Left ventricle myocardium inferior (tissue), 1 donor: ENCODE measurements around the gene NDE1. TPM values are rescaled to one million over a fixed set of nuclear protein-coding genes. Genes with fewer than 3 reads are reported as not detected.
A peak's percentile ranks its signal among the peaks of the same experiment; 100 is the strongest.

ENCODE experiments used
- DNase-seq: peaks from one replicate; pipeline ENCODE4 v3.0.0-alpha.2; 2020
- H3K27ac ChIP-seq: fragments of 200-600 bp; replicated peaks from 2 replicates; pipeline ENCODE4 v1.8.0; 2021
- H3K27me3 ChIP-seq: fragments of 200-600 bp; 2 replicates; pipeline ENCODE4 v1.8.0; 2021; ENCODE audit warnings: low read depth
- H3K36me3 ChIP-seq: fragments of 200-600 bp; 2 replicates; pipeline ENCODE4 v1.8.0; 2021
- H3K4me1 ChIP-seq: fragments of 200-600 bp; 2 replicates; pipeline ENCODE4 v1.8.0; 2021
- H3K4me3 ChIP-seq: fragments of 200-600 bp; 2 replicates; pipeline ENCODE4 v1.8.0; 2021; ENCODE audit warnings: mild to moderate bottlenecking, moderate library complexity
- H3K9me3 ChIP-seq: fragments of 200-600 bp; replicated peaks from 2 replicates; pipeline ENCODE4 v1.8.0; 2021
- CTCF ChIP-seq: fragments of 200-600 bp; IDR thresholded peaks from 2 replicates; pipeline ENCODE4 v1.8.0; 2021; ENCODE audit warnings: antibody characterized with exemption, mild to moderate bottlenecking, borderline replicate concordance
- intact Hi-C: fragments of 100-400 bp; cut with micrococcal nuclease; formaldehyde crosslinking; loops from one replicate; pipeline ENCODE4 v1.11.0; 2022
- total RNA-seq: library from RNA; stranded (reverse); fragmentation: NEBNext Ultra II Directional; extraction: Animal tissue kit (Norgen Biotek cat#: 25700); gene quantifications from one replicate; pipeline ENCODE4 v1.2.1, GENCODE V29; 2021
- donor health status: DM: no; HTN: yes; CAD: no; lungs with severe emphysema.

NDE1 gene
- total RNA-seq, 1 donor from 2014 or later: 16.3 TPM

- intact Hi-C loops: no loop called here
- no peaks in the 10 kb centered on the region for H3K27me3 ChIP-seq
- no peaks in the 10 kb centered on the region for H3K9me3 ChIP-seq
- H3K4me1 ChIP-seq: peaks cover 37% of the 10 kb centered on the region
- H3K4me3 ChIP-seq: peak overlapping the region; percentile 9
- peak overlapping the region; percentile 65 for H3K27ac ChIP-seq
- no peak for DNase-seq
- TF ChIP-seq CTCF: no peak
- peaks cover 85% of the 10 kb centered on the region for H3K36me3 ChIP-seq
Observed at GRCh38 chr16:15621889-15622288, 28.2 kb upstream of the NDE1 start.

- H3K4me1 ChIP-seq: peaks cover 7% of the 10 kb centered on the region
- no peaks in the 10 kb centered on the region for H3K9me3 ChIP-seq
- no peak overlapping the region for H3K4me3 ChIP-seq
- no peaks in the 10 kb centered on the region for H3K27me3 ChIP-seq
- intact Hi-C loops: no loop called here
- H3K36me3 ChIP-seq: peaks cover 85% of the 10 kb centered on the region
- no peak for DNase-seq
- H3K27ac ChIP-seq: no peak overlapping the region
- TF ChIP-seq CTCF: no peak
Observed at GRCh38 chr16:15631730-15632409, 18.2 kb upstream of the NDE1 start.

DNA sequence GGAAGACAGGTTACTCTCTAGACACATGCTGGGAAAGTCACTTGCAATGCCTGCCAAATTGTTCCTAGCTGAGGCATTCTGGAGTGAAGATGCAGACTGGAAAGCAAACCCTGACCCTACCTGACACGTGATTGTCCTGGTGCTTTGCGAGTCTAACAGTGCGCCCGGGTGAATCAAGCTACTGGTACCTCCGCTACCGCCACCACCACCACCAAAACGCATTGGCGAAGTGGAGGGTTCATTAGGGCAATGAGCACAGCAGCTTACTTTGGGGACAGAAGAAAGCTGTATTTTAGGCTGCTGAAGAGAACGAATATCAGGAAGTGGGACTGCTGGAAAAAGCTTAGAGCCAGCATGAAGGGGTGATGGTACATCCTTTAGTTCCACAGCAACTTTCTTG is 14.1 kb upstream of the NDE1 start:
- TF ChIP-seq CTCF: no peak
- H3K27me3 ChIP-seq: no peaks in the 10 kb centered on the region
- no peaks in the 10 kb centered on the region for H3K9me3 ChIP-seq
- peaks cover 83% of the 10 kb centered on the region for H3K36me3 ChIP-seq
- H3K4me3 ChIP-seq: no peak overlapping the region
- DNase-seq: no peak
- H3K27ac ChIP-seq: no peak overlapping the region
- H3K4me1 ChIP-seq: peaks cover 20% of the 10 kb centered on the region
- intact Hi-C loops: no loop called here

DNA sequence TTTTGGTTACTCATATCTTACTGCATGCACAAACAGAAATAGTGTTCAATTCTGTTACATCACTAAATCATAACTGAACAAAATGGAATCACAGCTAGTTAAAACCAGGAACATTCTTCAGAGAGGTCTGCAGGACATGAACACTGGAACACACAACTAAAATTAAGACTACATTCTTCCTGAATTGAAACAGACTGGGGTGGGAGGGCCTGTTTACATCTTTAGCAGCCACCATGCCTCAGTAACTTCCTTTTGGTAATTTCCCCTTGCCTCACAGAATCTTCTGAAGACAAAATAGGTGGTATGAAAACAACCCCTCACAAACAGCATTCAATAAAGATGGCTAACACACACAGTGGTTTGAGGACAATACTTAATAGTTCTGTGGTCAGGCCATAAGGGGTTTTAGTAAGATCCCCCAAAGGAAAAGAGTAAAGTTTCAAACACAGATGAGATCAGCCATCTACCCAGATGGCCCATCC is 13.6 kb upstream of the NDE1 start:
- Histone ChIP-seq H3K4me1 (peaks cover 26% of the 10 kb centered on the region), H3K4me3 (no peak overlapping the region), H3K27ac (no peak overlapping the region), H3K36me3 (peaks cover 78% of the 10 kb centered on the region), H3K9me3 (no peaks in the 10 kb centered on the region), H3K27me3 (no peaks in the 10 kb centered on the region)
- no peak for TF ChIP-seq CTCF
- intact Hi-C loops: no loop called here
- no peak for DNase-seq

DNA sequence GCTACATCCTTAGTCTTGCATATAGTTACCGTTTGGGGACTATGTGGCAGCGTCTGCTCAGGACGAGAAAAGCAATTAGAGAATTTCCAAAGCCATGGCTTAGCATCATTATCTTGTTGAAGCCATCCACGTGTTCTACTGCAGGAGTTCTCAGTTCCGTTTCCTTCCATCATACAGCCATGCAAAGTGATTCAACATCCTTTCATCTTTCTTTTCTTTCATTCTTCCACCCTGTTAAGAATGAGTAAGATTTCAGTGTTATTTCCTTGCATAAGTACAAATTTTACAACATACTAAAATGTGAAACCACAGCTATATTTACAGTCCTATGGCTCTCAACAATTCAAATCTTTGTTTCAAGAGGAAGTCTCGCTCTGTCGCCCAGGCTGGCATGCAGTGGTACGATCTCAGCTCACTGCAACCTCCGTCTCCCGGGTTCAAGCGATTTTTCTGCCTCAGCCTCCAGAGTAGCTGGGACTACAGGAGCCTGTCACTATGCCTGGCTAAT is 10.9 kb upstream of the NDE1 start:
- no peak overlapping the region for H3K27ac ChIP-seq
- H3K27me3 ChIP-seq: no peaks in the 10 kb centered on the region
- peaks cover 51% of the 10 kb centered on the region for H3K36me3 ChIP-seq
- no peak overlapping the region for H3K4me3 ChIP-seq
- no peak for TF ChIP-seq CTCF
- H3K4me1 ChIP-seq: peaks cover 46% of the 10 kb centered on the region
- DNase-seq: no peak
- intact Hi-C loops: no loop called here
- H3K9me3 ChIP-seq: no peaks in the 10 kb centered on the region
